Measurements from ENCODE around the gene KIF25. TPM values are rescaled to one million over a fixed set of nuclear protein-coding genes. Genes with fewer than 3 reads are reported as not detected.

Gene KIF25
- total RNA-seq, 1 experiment from 2014 or later, result not detected

DNA sequence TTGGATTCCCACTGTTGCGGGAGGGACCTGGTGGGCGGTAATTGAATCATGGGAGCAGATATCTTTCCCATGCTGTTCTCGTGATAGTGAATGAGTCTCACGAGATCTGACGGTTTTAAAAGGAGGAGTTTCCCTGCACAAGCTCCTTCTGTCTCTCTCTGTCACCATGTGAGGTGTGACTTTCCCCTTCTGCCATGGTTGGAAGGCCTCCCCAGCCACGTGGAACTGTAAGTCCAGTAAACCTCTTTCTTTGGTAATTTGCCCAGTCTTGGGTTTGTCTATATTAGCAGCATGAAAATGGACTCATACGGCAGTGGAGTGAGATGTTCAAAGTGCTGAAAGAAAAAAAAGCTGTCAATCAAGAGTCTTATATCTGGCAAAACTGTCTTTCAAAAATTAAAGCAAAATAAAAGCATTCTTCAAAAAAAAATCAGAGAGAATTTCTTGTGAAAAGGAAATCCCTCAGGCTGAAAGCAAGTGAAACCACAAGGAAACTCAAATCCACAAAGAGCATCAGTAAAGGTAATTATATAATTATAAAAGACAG lies 15.5 kb upstream of the KIF25 start:
- Mint-ChIP-seq H3K9me3 (ENCODE audit: unreplicated experiment) (no peaks in the 10 kb centered on the region), H3K36me3 (ENCODE audit: insufficient read depth, unreplicated experiment) (no peaks in the 10 kb centered on the region), H3K4me3 (ENCODE audit: unreplicated experiment) (no peak overlapping the region), H3K4me1 (ENCODE audit: insufficient read depth, unreplicated experiment) (no peaks in the 10 kb centered on the region), H3K27me3 (ENCODE audit: insufficient read depth, unreplicated experiment) (no peaks in the 10 kb centered on the region), H3K27ac (ENCODE audit: low read depth, unreplicated experiment) (no peak overlapping the region)
- POLR2A ChIA-PET, result no interaction called here
- BruUV-seq (replicated peaks), result no TSS peak
- intact Hi-C loops (cut with micrococcal nuclease), result no loop called here
- TF ChIP-seq, protein P1, sequence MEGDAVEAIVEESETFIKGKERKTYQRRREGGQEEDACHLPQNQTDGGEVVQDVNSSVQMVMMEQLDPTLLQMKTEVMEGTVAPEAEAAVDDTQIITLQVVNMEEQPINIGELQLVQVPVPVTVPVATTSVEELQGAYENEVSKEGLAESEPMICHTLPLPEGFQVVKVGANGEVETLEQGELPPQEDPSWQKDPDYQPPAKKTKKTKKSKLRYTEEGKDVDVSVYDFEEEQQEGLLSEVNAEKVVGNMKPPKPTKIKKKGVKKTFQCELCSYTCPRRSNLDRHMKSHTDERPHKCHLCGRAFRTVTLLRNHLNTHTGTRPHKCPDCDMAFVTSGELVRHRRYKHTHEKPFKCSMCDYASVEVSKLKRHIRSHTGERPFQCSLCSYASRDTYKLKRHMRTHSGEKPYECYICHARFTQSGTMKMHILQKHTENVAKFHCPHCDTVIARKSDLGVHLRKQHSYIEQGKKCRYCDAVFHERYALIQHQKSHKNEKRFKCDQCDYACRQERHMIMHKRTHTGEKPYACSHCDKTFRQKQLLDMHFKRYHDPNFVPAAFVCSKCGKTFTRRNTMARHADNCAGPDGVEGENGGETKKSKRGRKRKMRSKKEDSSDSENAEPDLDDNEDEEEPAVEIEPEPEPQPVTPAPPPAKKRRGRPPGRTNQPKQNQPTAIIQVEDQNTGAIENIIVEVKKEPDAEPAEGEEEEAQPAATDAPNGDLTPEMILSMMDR (IDR thresholded peaks at IDR 0.05; ENCODE audit: unreplicated experiment), result no peak
- no peak for DNase-seq (ENCODE audit: unreplicated experiment)
- CTCF ChIA-PET, result no interaction called here

DNA sequence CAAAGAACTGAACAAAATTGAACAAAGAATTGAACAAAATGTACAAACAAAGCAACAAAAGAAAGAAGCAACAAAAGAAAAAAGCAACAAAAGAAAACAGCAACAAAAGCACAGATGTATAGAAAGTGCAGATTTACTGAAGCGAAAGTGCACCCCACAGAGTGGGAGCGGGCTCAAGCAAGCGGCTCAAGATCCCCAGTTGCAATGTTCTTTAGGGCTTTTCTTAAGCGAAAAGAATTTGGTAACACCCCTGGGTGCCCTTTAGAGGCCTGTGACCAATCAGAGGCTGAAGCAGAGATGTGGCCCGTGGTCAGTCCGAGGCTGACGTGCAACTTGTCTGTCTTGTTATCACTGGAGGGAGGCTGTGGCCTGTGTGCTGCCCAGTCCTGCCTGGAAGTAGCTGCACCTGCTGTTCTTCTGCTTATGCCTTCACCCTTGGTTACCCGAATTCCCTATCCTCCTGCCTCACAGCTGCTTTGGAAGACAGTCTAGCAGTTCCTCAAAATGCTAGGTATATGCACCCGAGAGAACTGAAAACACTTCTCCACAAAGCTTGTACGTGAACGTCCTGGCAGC lies 13.2 kb upstream of the KIF25 start:
- Mint-ChIP-seq H3K36me3 (ENCODE audit: insufficient read depth, unreplicated experiment) (no peaks in the 10 kb centered on the region), H3K9me3 (ENCODE audit: unreplicated experiment) (no peaks in the 10 kb centered on the region), H3K27ac (ENCODE audit: low read depth, unreplicated experiment) (no peak overlapping the region), H3K4me3 (ENCODE audit: unreplicated experiment) (no peak overlapping the region), H3K4me1 (ENCODE audit: insufficient read depth, unreplicated experiment) (no peaks in the 10 kb centered on the region), H3K27me3 (ENCODE audit: insufficient read depth, unreplicated experiment) (no peaks in the 10 kb centered on the region)
- no TSS peak for BruUV-seq (replicated peaks)
- TF ChIP-seq, protein P1 (IDR thresholded peaks at IDR 0.05; ENCODE audit: unreplicated experiment), result no peak
- DNase-seq (ENCODE audit: unreplicated experiment), result no peak
- ChIA-PET POLR2A (interaction anchor here (0.7 kb wide), 1 partner anchor 165 kb away, joined by 3 read pairs; no protein-coding TSS in a partner anchor), CTCF (no interaction called here)
- intact Hi-C loops (cut with micrococcal nuclease), result no loop called here

DNA sequence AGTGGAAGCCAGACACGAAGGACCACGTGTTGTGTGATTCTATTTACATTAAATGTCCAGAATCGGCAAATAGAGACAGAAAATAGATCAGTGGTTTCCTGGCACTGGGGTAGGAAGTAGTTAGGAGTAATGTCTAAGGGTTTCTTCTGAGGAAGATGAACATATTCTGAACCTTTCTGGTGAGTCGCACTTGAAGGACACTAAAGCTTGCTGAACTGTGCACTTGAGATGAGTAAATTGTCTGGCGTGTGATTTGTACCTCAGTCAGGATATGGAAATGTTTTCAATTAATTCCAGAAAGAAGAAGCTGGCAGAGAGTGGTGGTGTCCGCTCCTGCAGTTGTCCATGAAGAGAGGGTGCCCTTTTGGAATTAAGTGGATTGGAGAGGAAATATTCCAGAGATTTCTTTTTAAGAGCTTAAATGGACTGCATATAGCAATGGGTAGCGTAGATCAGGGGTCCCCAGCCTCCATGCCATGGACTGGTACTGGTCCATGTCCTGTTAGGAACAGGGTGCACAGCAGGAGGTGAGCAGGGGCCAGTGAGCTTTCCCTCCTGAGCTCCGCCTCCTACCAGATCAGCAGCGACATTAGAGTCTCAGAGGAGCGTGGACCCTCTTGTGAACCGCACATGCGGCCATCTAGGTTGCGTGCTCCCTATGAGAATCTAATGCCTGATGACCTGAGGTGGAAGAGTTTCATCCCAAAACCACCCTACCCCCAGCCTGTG lies 12.4 kb upstream of the KIF25 start:
- H3K9me3 Mint-ChIP-seq (ENCODE audit: unreplicated experiment), result no peaks in the 10 kb centered on the region
- DNase-seq (ENCODE audit: unreplicated experiment), result no peak
- BruUV-seq (replicated peaks), result no TSS peak
- no peaks in the 10 kb centered on the region for H3K4me1 Mint-ChIP-seq (ENCODE audit: insufficient read depth, unreplicated experiment)
- no peaks in the 10 kb centered on the region for H3K36me3 Mint-ChIP-seq (ENCODE audit: insufficient read depth, unreplicated experiment)
- no peaks in the 10 kb centered on the region for H3K27me3 Mint-ChIP-seq (ENCODE audit: insufficient read depth, unreplicated experiment)
- ChIA-PET CTCF (no interaction called here), POLR2A (interaction anchor here (0.7 kb wide), 1 partner anchor 164 kb away, joined by 3 read pairs; no protein-coding TSS in a partner anchor)
- TF ChIP-seq, protein P1 (IDR thresholded peaks at IDR 0.05; ENCODE audit: unreplicated experiment), result no peak
- H3K4me3 Mint-ChIP-seq (ENCODE audit: unreplicated experiment), result no peak overlapping the region
- no peak overlapping the region for H3K27ac Mint-ChIP-seq (ENCODE audit: low read depth, unreplicated experiment)
- intact Hi-C loops (cut with micrococcal nuclease), result no loop called here

DNA sequence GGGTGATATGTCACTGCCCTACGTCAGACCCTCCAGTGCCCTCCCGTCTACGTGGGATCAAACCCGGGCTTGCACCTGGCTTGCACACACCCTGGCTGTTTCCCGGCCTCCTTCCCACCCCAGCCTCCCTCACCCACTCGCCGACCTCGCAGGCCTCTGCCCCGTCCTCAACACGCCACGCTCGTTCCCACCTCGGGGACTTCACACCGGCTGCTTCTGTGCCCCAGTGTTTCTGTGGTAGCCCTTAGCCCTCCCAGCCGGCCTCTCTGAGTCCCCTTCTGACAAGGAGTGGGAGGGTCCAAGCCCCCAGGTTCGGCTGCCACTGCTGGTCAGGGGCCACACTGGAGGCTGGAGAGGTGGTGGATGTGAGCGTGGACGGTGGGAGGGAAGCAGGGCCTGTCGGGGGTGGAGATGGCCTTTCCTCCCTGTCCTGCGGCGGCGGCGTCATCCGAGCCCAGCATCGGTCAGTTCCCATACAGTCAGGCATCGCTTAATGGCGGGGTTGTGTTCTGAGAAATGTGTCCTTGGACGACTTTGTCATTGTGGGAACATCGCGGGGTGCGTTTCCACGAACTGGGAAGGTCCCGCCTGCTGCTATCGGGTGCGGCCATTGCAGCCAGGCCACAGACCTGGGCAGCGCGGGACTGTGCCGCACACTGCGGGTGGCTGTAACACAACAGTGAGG lies 11.4 kb upstream of the KIF25 start:
- H3K4me1 Mint-ChIP-seq (ENCODE audit: insufficient read depth, unreplicated experiment), result no peaks in the 10 kb centered on the region
- no peaks in the 10 kb centered on the region for H3K36me3 Mint-ChIP-seq (ENCODE audit: insufficient read depth, unreplicated experiment)
- no peak for DNase-seq (ENCODE audit: unreplicated experiment)
- no peak overlapping the region for H3K4me3 Mint-ChIP-seq (ENCODE audit: unreplicated experiment)
- no peaks in the 10 kb centered on the region for H3K27me3 Mint-ChIP-seq (ENCODE audit: insufficient read depth, unreplicated experiment)
- intact Hi-C loops (cut with micrococcal nuclease), result no loop called here
- TF ChIP-seq, protein P1 (IDR thresholded peaks at IDR 0.05; ENCODE audit: unreplicated experiment), result no peak
- ChIA-PET POLR2A (no interaction called here), CTCF (no interaction called here)
- no peaks in the 10 kb centered on the region for H3K9me3 Mint-ChIP-seq (ENCODE audit: unreplicated experiment)
- no TSS peak for BruUV-seq (replicated peaks)
- H3K27ac Mint-ChIP-seq (ENCODE audit: low read depth, unreplicated experiment), result no peak overlapping the region
